IPS DF 4.7 (cell line): ENCODE data around the gene PIK3AP1.

Experiments
- DNase-seq: peaks from one replicate; pipeline ENCODE4 v3.0.0-alpha.2; 2013; ENCODE audit warnings: low spot score; ENCODE audit errors: extremely low read depth

The PIK3AP1 gene

GRCh38 chr10:96645191-96645721, 75.1 kb downstream of the PIK3AP1 start:
- no peak for DNase-seq

GRCh38 chr10:96643920-96644319, 76.4 kb downstream of the PIK3AP1 start:
- no peak for DNase-seq

- no peak for DNase-seq
Observed at GRCh38 chr10:96642973-96643372, 77.3 kb downstream of the PIK3AP1 start.

- no peak for DNase-seq
Observed at GRCh38 chr10:96642530-96642929, 77.8 kb downstream of the PIK3AP1 start.

DNA sequence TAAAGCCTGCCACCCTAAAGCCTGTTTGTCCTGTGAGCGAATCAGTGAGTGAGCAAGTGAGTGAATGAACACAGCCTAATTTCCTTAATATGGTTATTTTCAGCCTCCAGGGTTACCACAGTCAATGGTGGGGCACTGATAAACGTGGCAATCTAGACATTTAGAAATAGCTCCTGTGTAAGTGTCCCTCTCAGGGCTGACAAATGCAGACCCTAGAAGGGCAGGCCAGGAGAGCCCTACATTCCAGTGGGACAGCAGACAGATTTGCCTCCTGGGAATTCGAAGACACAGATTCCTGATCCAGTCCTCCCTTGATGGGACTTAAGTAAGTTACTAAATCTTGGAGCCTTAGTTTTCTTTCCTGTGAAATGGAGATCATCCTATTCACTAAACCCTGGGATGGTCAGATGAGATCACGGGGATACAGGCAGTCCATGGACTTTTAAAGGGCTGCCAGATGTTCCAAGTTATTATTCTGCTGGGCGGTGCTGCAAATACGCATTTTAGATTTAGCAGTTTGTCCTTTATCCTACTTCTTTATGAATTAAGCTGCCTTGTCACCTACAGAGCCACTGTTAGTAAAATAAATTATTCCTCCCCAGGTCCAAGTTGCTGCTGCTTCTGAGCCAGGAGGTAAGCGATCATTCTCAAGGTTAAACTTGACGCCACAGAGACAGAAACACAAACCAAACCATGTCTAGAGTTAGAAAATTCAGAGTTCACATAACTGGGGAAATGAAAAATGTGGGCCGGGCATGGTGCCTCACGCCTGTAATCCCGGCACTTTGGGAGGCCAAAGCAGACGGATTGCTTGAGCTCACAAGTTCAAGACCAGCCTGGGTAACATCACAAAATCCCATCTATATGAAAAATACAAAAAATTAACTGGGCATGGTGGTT, 78.7 kb downstream of the PIK3AP1 start:
- no peak for DNase-seq

- no peak for DNase-seq
Observed at GRCh38 chr10:96639899-96640298, 80.4 kb downstream of the PIK3AP1 start.

GRCh38 chr10:96638696-96639095, 81.6 kb downstream of the PIK3AP1 start:
- no peak for DNase-seq

- no peak for DNase-seq
Observed at GRCh38 chr10:96638120-96638519, 82.2 kb downstream of the PIK3AP1 start.

DNA sequence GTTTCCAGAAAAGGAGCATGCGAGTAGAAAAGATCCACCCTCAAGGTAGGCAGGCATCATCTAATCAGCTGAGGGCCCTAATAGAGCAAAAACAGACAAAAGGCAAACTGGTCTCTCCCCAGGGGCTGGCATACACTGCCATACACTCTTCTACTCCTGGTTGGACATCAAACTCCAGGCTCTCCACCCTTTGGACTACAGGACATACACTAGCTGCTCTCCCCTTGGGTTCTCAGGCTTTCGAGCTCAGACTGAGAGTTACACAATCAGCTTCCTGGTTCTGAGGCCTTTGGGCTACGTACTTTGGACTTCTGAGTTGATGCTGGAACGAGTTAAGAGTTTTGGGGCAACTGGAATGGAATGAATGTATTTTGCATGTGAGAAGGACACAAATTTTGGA, 82.6 kb downstream of the PIK3AP1 start:
- no peak for DNase-seq

DNA sequence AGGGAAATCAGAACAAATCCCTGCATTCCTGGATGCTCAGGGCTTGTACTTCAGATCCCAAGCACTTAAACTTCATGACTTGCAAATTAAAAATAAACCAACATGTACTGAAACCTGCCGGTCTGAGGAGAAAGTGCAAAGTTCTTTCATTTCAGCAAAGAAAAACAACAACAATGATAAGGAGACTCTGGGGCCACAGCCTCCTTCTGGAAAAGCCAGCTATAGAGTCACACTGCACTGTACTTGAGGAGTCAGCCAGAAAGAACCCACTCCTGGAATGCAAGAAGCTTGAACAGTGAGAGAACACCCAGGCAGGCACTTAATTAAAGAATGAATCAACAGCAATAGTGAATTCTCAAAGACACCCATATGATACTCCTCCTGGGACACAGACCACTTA, 83.8 kb downstream of the PIK3AP1 start:
- DNase-seq = no peak

DNA sequence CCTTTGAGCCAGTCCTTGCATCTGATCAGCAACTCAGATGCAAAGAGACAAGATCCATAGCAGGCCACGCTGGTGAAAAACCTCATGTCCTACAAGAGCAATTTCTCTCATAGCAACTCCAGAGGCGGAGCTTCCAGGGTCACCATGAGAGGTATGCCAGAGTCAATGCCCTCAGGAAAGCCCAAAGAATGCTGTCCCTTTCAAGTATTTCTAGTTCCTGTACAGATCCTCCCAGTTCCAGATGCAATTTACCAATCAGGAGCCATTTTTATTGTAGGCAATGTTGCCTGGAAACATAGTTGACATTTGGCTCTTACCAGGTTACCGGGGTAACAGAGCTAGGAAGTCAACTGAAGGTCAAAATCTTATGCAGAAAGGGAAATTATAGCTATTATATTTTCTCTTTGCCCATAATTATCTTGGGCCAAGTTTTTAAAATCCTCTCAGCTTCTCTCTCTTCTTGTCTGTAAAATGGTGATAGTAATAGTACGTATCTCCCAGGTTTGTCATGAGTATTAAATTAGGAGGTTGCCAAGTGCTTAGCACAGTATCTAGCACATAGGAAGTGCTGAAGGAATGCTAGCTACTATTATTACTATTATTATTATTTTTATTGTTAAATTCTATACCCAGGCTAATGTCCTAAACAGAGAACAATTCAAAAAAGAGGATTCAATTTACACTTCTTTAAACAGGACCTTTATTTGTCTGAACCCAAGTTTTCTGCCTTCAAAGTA, 87.2 kb downstream of the PIK3AP1 start:
- no peak for DNase-seq

DNA sequence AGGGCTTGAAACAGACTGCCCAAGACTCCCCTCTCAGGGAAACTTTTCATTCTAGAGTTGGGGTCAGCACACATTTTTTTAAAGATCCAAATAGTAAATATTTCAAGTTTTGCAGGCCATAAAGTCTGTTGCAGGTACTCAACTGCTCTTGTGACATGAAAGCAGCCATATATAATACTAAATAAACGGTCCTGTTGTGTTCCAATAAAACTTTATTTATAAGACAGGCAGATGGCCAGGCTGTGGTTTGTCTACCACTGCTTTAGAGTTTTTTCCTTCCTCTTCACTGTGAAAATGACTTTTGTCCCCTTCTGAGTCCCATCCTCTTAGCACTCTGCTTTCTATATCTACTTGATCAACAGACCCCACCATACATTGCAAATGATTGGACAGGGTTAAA, 93.0 kb downstream of the PIK3AP1 start:
- DNase-seq = no peak

- DNase-seq = no peak
Observed at GRCh38 chr10:96626795-96627194, 93.5 kb downstream of the PIK3AP1 start.

DNA sequence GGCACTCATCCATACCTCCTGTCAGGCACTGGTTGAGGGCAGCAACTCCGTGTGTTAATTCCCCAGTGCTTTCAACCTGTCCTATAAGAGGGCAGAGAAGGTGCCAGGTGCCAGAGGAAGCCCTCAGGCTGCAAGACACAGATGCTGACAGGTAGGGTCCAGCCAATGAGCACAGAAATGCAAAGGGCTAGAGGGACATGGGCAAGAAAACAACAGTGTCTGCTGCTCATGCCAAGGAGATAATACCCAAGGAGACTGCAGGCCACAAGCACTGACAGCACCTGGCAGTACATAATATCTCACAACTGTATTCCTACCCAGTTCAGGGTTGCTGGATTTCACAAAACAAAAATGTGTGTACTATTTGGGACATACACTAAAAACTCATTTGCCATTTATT, 95.1 kb downstream of the PIK3AP1 start:
- no peak for DNase-seq

DNA sequence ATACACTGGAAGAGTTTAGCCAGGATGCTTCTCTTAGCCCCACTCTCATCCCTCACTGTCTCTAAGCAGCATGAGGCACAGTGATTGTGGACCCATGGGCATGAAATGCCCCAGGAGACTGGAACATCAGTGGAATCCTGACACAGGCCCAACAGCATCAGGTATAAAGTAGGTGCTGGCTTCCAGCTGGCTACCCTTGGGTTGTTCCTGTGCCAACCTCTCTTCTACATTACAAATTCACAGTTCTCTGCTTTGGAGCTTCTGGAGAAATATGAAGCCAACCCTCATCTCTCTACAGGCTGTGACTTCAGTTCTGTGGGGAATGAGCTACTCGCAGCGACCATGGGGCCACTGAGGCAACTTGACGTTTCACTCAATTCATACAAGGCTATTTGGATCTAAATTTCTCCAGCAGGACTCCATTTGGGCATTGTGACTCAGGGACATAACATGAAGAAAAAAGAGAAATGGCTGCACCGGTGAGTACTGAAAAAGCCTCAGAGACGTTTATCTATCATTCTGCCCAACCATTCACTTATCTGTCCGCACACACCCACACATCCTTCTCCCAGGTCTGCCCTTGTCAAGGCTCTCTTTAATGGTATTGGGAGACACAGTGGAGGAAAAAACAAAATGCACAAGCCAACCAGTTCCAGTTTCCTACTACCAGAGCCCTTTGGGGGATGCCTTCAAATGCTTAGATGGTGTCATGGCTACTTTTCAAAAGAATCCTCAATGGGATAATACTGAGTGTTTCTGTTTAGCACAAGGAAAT, 98.1 kb downstream of the PIK3AP1 start:
- DNase-seq = no peak

DNA sequence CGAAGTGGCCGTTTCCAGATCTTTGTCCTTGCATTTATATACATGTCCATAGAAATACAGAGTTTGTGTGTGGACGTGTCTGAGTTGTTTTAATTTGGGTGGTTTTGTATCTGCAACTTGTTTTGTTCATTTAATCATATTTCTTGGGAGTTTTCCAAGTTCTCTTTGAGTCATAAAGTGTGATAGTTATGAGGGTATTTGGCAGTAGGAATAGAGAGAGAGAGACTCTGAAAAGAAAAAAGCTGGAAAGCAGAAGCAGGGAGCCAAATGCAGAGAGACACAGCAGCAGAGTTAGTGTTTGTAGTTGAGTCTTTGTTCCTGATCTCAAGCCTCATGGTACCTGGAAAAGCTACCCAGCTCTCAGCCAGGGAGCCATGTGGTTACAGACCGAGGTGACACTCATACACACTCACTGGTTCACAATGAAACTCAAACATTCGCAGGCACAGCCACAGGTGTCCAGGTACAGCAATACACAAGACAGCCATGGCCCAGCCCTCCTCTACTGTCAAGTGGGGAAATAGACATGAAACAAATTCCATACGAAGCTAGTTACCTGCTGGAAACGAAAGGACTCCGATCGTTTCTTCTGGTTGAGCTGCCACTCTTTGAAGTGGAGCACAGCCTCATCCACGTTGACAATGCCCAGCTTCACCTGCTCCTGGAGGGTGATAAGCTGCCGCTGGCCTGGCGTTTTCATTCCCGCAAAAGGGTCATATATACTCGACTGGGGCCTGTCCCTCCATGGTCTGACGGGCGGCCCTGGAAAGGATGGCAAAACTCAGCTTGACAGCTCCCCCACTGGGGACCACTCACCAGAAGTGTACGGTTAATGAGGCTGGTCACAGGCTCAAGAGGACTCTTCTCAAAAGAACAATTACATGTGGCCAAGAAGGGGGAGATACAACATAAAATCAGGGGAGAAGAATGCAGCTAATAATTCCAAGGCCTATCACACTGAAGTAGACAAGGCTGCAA, 100.2 kb downstream of the PIK3AP1 start:
- DNase-seq = no peak

DNA sequence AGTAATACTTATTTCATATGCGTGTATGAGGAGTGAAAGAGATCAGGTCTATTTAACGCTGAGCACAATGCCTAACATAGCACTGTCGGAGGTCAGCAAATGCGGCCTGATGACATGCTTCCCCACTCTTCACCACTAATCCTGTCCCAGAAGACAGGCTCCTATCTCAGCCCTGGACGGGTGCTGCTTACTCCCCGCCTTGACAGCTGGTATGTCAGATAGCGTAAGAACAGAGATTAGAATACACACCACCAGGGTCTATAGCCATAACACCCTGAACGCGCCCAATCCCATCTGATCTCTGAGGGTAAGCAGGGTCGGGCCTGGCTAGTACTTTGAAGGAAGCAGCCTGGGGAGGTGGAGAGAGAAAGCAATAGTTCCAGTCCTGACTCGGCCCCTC, 101.2 kb downstream of the PIK3AP1 start:
- no peak for DNase-seq

DNA sequence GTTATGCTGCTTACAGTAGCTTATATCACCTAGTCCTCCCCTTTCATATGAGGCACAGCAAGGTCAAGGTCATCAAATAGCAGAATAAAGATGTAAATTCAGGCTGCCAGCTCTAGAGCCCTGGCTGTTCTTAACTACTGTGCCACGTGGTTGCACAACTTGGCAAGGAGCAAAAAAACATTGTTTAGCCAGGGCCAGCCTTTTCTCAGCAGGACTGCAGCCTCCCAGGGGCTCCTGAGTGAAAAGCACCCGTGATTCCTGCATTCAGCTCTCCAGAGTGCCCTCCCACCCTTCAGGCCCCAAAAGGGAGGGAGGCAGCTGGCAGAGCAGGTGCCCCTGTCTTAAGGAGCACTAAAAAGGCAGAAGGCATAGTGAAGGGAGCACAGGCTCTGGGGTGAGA, 101.7 kb downstream of the PIK3AP1 start:
- DNase-seq = no peak

GRCh38 chr10:96616961-96617360, 103.4 kb downstream of the PIK3AP1 start:
- DNase-seq = no peak

- no peak for DNase-seq
Observed at GRCh38 chr10:96614515-96614914, 105.8 kb downstream of the PIK3AP1 start.
